ENCODE measurements around the gene DCP2.

Gene DCP2

DNA sequence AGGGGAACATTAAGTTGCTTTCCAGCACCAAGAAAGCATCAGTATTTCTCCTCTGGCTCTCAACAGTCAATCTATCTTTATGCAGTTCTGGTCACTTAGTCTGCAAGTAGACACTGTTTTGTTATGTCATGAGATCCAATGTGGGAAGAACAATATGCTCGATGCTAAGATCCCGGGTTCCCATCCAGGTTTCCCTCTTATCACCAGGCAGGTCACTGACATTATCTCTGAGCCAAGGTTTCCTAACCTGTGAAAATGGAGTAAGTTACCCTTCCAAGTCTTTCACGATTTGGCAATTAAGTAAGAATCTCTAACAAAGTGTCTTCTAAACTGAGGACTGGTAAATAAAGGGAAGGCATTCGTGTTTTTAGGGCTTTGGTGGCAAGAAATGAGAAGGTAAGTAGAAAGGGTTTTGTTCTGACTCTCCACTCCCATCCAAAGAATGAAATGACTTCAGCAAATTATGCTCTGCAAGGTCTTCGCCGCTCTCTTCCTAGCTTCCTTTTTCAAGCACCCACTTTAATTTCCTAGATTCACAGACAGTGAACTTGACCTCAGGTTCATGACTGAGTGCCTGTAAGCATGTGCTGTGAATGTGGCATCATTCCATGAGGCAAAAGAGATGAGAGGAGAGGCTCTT, 86.4 kb downstream of the DCP2 start:
- in situ Hi-C loops (cut with MboI; ENCODE audit: low sequenced_read_pairs), result no loop called here

DNA sequence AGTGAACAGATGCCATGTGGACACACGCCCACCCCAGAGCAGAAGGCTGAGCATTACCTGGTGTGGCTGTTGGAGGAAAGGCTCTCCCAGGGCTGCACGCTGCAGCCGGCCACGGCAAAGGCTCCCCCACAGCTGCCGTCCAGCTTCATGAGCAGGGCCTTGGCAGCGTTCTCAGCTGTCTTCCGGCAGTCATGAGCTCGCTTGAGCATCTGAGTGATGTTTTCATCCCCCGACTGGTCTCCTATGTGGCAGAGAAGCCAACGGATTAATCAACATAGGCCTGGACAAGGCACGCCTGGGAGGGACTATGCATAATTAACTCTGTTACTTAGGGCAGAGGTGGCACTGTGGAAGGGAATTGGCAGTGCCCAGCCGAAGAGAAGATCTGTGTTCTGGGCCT, 87.3 kb downstream of the DCP2 start:
- in situ Hi-C loops (cut with MboI; ENCODE audit: low sequenced_read_pairs), result no loop called here

DNA sequence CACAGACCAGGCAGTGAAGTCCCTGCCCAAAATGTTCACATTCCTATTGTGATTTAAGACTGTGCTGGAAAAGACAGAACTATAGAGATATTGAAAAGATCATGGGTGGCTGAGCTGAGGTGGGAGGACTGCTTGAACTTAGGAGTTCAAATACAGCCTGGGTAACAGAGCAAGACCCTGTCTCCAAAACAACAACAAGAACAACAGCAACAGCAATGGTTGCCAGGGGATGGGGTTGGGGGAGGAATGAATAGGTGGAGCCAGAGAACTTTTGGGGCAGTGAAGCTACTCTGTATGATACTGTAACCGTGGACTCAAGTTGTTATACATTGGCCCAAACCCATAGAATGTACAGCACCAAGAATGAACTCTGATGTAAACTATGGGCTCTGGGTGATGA, 88.2 kb downstream of the DCP2 start:
- in situ Hi-C loops (cut with MboI; ENCODE audit: low sequenced_read_pairs), result no loop called here

DNA sequence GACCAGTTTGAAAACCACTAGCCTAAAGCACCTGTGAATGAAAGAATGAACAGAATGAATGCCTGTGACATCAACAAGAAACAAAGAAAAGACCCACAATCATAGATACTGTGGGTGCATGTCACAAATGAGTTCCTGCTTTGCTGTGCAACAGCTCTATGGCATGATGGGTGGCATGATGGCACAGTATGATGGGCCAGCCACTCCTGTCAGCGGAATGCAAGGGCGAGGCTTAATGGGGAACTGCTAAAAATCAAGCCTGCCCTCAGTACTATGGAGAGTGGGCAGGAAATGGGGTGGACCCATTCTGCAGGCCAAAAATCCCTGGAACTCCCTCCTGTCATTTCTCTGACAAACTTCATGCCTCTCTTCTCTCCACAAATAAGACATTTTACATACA, 89.0 kb downstream of the DCP2 start:
- in situ Hi-C loops (cut with MboI; ENCODE audit: low sequenced_read_pairs), result no loop called here

DNA sequence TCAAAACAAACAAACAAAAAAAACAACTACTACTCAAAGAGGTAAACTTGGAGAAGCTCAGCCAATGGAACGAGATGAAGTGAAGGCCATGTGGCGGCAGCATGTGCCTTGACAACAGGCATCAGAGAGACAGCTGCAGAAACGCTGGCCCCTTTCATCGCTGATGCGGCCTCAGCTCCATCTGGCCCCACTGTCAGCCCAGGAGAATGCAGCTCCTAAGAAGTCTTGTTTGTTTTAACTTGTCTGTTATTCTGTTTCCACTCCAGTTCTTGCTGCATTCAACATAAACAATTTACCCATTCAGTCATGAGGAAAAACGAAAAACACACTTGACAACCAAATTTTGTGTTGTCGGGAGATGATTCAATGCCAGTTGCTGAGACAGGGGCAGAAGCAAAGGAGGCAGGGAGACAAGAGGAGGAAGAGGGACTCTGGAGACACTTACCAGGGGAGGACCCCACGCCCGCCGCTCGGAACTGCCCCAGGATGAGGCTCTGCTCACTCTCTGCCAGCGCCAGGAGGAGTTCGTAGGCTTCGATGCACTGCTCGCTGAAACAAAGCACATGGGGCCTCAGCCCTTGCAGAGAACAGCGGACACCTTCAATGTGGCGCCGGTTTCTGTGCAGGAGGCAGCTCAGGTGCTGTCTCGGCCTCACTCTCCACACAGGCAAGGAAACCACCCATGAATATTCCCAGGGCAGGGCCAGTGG, 91.2 kb downstream of the DCP2 start:
- in situ Hi-C loops (cut with MboI; ENCODE audit: low sequenced_read_pairs), result no loop called here

DNA sequence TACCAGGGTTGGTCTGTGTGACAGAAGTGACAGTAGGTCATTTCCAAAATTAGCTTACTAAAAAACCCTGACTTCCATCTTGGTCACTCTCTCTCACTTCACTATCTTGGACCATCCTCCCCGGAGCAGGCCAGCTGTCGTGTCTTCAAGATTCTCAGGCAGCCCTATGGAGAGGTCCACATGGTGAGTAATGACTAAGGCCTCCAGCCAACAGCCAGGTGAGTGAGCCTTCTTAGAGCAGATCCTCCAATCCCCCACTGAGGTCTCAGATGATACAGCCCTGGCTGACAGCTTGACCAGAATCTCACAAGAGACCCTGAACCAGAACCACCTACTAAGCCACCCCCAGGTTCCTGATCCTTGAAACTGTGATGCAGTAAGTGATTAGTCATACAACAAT, 92.0 kb downstream of the DCP2 start:
- in situ Hi-C loops (cut with MboI; ENCODE audit: low sequenced_read_pairs), result no loop called here
